Keratinocyte (primary cell): ENCODE data around the gene KLF3.

ENCODE experiments used
- EZH2 ChIP-seq: IDR thresholded peaks from one replicate; pipeline ENCODE4 v1.6.1; 2012; ENCODE audit warnings: inconsistent platforms, mild to moderate bottlenecking, low read length, moderate library complexity
- TF ChIP-seq, protein P1 (sequence below), 3 experiments: IDR thresholded peaks in 1 of 3; conservative IDR thresholded peaks in 1 of 3; optimal IDR thresholded peaks in 1 of 3; 2 replicates in 2 of 3; 3 replicates in 1 of 3; pipeline versions ENCODE3 to v1.5.1; 2011; ENCODE audit warnings: low read length in 3 of 3, mild to moderate bottlenecking in 3 of 3, moderate library complexity in 2 of 3, control low read depth in 1 of 3, inconsistent platforms in 1 of 3; ENCODE audit not compliant: insufficient read depth in 2 of 3; ENCODE audit errors: extremely low read depth in 1 of 3

- no peak for TF ChIP-seq EZH2
- TF ChIP-seq, protein P1, sequence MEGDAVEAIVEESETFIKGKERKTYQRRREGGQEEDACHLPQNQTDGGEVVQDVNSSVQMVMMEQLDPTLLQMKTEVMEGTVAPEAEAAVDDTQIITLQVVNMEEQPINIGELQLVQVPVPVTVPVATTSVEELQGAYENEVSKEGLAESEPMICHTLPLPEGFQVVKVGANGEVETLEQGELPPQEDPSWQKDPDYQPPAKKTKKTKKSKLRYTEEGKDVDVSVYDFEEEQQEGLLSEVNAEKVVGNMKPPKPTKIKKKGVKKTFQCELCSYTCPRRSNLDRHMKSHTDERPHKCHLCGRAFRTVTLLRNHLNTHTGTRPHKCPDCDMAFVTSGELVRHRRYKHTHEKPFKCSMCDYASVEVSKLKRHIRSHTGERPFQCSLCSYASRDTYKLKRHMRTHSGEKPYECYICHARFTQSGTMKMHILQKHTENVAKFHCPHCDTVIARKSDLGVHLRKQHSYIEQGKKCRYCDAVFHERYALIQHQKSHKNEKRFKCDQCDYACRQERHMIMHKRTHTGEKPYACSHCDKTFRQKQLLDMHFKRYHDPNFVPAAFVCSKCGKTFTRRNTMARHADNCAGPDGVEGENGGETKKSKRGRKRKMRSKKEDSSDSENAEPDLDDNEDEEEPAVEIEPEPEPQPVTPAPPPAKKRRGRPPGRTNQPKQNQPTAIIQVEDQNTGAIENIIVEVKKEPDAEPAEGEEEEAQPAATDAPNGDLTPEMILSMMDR (optimal IDR thresholded peaks at IDR 0.05 in 1 of 3, IDR thresholded peaks at IDR 0.05 in 1 of 3, conservative IDR thresholded peaks at IDR 0.05 in 1 of 3; ENCODE audit: extremely low read depth in 1 of 3, insufficient read depth in 2 of 3, low read length in 3 of 3) = no peak
Measured at GRCh38 chr4:38691251-38692008, 27.4 kb downstream of the KLF3 start.
